HG02943 (cell line): ENCODE data around the gene STN1.

Source experiments
- ATAC-seq: cut with Tn5 transposase; IDR thresholded peaks from one replicate; pipeline ENCODE4 v1.9.1; 2021; ENCODE audit warnings: mild to moderate bottlenecking, low read depth, moderate library complexity; ENCODE audit not compliant: unreplicated experiment

STN1 gene

GRCh38 chr10:103832806-103833205 lies 85.2 kb downstream of the STN1 start:
- ATAC-seq: no peak
